Lower lobe of right lung (tissue), 2 donors: ENCODE results near the gene PLA2G2C. TPM values are rescaled to one million over a fixed set of nuclear protein-coding genes. Genes with fewer than 3 reads are reported as not detected.

ENCODE experiments used
- ATAC-seq, 2 donors: fragments of 200-7000 bp; cut with Tn5 transposase; one replicate each; pipeline ENCODE4 v1.9.1; 2020 to 2022; ENCODE audit warnings: mild to moderate bottlenecking in 2 of 2, moderate library complexity in 2 of 2
- DNase-seq: peaks from one replicate; pipeline ENCODE4 v3.0.0-alpha.2; 2020
- H3K27ac ChIP-seq: fragments of 200-600 bp; one replicate; pipeline ENCODE4 v1.8.0; 2022
- H3K27me3 ChIP-seq: fragments of 200-600 bp; one replicate; pipeline ENCODE4 v1.8.0; 2022; ENCODE audit warnings: low read depth
- H3K36me3 ChIP-seq: fragments of 200-600 bp; one replicate; pipeline ENCODE4 v1.8.0; 2022; ENCODE audit warnings: mild to moderate bottlenecking
- H3K4me1 ChIP-seq: fragments of 200-600 bp; one replicate; pipeline ENCODE4 v1.8.0; 2022
- H3K4me3 ChIP-seq: fragments of 200-600 bp; one replicate; pipeline ENCODE4 v1.8.0; 2022; ENCODE audit warnings: mild to moderate bottlenecking
- H3K9me3 ChIP-seq: fragments of 200-600 bp; one replicate; pipeline ENCODE4 v1.8.0; 2022
- intact Hi-C: fragments of 100-400 bp; cut with DNase I; formaldehyde crosslinking; loops from one replicate; pipeline ENCODE4 v1.11.0; 2022
- total RNA-seq: library from RNA; stranded (reverse); fragmentation: NEBNext Ultra II Directional; extraction: Animal tissue kit (Norgen Biotek cat#: 25700); gene quantifications from one replicate; pipeline ENCODE4 v1.2.1, GENCODE V29; 2021
- TF ChIP-seq, protein P1 (sequence below): fragments of 200-600 bp; IDR thresholded peaks from one replicate; pipeline ENCODE4 v1.8.0; 2022; ENCODE audit warnings: antibody characterized with exemption, mild to moderate bottlenecking
- donor health status: DM: no; HTN: yes; CAD: no; lungs with severe emphysema.

The PLA2G2C gene
- total RNA-seq, 1 donor from 2014 or later, result not detected

DNA sequence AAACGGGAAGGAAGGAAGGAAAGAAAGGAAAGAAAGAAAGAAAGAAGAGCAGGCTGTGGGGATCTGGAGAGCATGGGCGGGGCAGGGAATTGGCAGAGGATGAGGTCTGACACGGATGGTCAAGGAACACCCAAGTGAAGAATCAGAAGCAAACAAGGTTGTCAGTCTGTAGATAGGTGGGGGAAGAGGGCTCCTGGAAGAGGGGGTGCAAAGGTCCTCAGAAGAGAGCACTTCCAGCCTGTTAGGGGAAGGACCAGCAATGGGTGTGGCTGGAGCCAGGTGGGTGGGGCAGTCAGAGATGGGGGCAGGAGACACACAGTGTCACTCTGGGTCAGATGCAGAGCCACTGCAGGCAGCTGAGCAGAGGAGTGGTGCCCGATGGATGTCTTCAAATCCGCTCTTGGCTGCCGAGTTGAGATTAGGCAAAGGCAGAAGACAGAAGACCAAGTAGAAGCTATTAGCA lies 11.0 kb upstream of the PLA2G2C start:
- DNase-seq (no peak), ATAC-seq (no peak)
- H3K4me3 ChIP-seq, result no peak overlapping the region
- no peaks in the 10 kb centered on the region for H3K36me3 ChIP-seq
- peaks cover 3% of the 10 kb centered on the region for H3K27me3 ChIP-seq
- TF ChIP-seq, protein P1, sequence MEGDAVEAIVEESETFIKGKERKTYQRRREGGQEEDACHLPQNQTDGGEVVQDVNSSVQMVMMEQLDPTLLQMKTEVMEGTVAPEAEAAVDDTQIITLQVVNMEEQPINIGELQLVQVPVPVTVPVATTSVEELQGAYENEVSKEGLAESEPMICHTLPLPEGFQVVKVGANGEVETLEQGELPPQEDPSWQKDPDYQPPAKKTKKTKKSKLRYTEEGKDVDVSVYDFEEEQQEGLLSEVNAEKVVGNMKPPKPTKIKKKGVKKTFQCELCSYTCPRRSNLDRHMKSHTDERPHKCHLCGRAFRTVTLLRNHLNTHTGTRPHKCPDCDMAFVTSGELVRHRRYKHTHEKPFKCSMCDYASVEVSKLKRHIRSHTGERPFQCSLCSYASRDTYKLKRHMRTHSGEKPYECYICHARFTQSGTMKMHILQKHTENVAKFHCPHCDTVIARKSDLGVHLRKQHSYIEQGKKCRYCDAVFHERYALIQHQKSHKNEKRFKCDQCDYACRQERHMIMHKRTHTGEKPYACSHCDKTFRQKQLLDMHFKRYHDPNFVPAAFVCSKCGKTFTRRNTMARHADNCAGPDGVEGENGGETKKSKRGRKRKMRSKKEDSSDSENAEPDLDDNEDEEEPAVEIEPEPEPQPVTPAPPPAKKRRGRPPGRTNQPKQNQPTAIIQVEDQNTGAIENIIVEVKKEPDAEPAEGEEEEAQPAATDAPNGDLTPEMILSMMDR, result no peak
- H3K4me1 ChIP-seq, result peaks cover 10% of the 10 kb centered on the region
- no peak overlapping the region for H3K27ac ChIP-seq
- no peaks in the 10 kb centered on the region for H3K9me3 ChIP-seq
- intact Hi-C loops, result no loop called here

DNA sequence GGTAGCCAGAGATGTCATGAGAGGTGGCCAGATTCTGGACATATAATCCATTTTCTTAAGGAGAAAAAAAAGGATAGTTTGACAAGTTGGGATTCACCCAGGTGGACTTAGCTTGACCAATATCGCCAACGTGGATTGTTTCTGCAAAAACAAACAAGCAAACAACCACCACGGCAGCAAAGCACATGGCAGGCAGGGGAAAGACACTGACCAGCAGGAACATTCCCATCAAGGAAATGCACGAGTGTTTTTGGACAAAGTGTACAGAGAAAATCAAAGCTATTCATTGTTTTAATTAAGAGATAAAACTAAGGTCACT lies 9.1 kb upstream of the PLA2G2C start:
- no peak for ATAC-seq
- intact Hi-C loops, result no loop called here
- H3K27ac ChIP-seq, result no peak overlapping the region
- peaks cover 10% of the 10 kb centered on the region for H3K4me1 ChIP-seq
- peaks cover 3% of the 10 kb centered on the region for H3K27me3 ChIP-seq
- TF ChIP-seq, protein P1, result no peak
- DNase-seq, result no peak
- no peaks in the 10 kb centered on the region for H3K9me3 ChIP-seq
- no peak overlapping the region for H3K4me3 ChIP-seq
- no peaks in the 10 kb centered on the region for H3K36me3 ChIP-seq

DNA sequence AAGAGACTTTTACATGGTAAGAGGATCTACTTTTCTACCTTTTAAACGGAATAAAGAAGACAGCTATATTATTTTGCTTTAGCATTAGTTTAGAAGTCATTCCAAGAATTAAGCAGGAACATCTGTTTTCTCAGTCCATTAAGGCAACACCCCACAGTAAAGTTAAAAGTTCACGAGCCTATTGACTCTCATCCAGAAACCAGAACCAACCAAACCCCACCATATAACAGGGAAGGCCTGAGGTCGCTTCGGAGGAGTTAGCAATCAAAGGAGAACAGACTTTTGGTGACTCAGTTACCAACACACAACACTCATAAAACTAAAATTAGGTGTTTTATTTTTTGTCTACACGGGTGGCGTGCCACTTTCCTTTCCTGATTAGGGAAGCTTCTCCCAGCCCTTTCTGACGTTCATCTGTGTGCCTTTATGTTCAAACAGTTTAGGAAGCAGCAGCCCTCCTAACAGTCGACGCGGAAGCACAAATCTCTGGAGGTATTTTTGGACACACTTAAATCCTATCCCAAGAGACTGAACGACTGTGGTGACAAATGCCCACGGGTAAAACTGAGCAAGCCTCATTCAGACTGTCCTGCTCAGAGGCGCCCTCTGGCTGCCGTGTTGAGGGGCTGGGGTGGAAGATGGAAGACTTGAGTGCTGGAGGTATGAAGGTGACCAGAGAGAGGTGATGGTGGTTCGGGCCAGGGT lies 8.6 kb upstream of the PLA2G2C start:
- H3K36me3 ChIP-seq, result no peaks in the 10 kb centered on the region
- no peak overlapping the region for H3K27ac ChIP-seq
- intact Hi-C loops, result no loop called here
- H3K4me3 ChIP-seq, result peak overlapping the region; percentile 6
- no peaks in the 10 kb centered on the region for H3K9me3 ChIP-seq
- peaks cover 3% of the 10 kb centered on the region for H3K27me3 ChIP-seq
- H3K4me1 ChIP-seq, result peaks cover 10% of the 10 kb centered on the region
- TF ChIP-seq, protein P1, result peak; percentile 86
- ATAC-seq, result peak; percentile 87
- peak; percentile 78 for DNase-seq

DNA sequence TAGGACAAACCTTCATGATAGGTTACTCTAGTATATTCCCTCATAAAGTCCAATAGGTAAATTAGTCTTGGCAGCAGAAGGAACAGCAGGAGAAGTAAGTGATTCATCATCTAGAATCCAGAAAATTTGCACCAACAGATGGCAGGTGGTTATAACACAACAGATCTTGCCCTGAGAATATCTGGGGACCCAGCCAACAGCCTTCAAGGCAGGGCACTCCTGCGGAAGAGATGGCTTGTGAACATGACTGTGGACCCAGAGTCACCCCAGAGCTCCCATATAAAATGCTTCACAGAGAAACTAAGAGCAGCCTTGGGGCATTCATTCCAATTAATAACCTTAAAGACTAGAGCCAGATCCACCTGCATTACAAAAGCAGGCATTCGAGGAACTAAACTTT lies 7.9 kb upstream of the PLA2G2C start:
- Histone ChIP-seq H3K27ac (no peak overlapping the region), H3K27me3 (peaks cover 3% of the 10 kb centered on the region), H3K4me1 (peaks cover 10% of the 10 kb centered on the region), H3K36me3 (no peaks in the 10 kb centered on the region), H3K9me3 (no peaks in the 10 kb centered on the region), H3K4me3 (no peak overlapping the region)
- DNase-seq, result no peak
- ATAC-seq, result no peak
- intact Hi-C loops, result no loop called here
- TF ChIP-seq, protein P1, result no peak

DNA sequence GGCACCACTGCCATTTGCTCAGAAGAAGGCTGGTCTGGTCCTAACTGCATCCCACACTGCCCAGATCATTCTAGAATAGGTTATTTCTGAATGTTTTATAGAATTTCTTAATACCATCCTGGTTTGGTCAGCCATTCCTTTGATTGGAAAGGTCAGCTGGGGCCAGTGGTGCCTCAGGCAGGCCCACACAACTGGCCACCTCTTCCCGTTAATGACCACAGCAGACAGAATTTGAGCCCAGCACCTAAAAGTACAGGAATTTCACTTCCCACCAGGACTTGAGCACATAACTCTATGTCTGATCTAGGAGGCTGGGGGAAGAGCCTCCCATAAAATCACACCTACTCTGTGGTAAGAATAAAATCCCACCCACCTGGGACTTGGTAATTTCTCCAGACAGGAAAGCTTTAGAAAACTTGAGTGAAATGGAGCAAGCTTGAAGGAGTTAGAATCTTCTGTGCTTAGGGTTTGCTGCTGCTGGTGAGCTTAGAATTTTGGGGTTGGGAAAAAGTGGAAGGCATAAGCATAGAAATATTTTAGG lies 6.6 kb upstream of the PLA2G2C start:
- Histone ChIP-seq H3K36me3 (no peaks in the 10 kb centered on the region), H3K9me3 (no peaks in the 10 kb centered on the region), H3K27me3 (no peaks in the 10 kb centered on the region), H3K4me3 (no peak overlapping the region), H3K27ac (no peak overlapping the region), H3K4me1 (peaks cover 10% of the 10 kb centered on the region)
- no peak for DNase-seq
- no peak for ATAC-seq
- TF ChIP-seq, protein P1, result no peak
- intact Hi-C loops, result no loop called here
